IPS-15b (cell line): Measurements from ENCODE around the gene IGSF21.

Experiments
- H3K27me3 ChIP-seq: one replicate; pipeline ENCODE4 v1.6.1; 2013; ENCODE audit warnings: low read length; ENCODE audit not compliant: control insufficient read depth, insufficient read depth
- H3K36me3 ChIP-seq: one replicate; pipeline ENCODE4 v1.6.1; 2013; ENCODE audit warnings: low read length; ENCODE audit not compliant: control insufficient read depth, insufficient read depth
- H3K4me1 ChIP-seq: one replicate; pipeline ENCODE4 v1.6.1; 2013; ENCODE audit warnings: mild to moderate bottlenecking, low read length; ENCODE audit not compliant: control insufficient read depth, insufficient read depth
- H3K4me3 ChIP-seq: one replicate; pipeline ENCODE4 v1.5.1; 2013; ENCODE audit warnings: low read depth, low read length
- H3K9ac ChIP-seq: one replicate; pipeline ENCODE4 v1.6.1; 2013; ENCODE audit warnings: low read depth, mild to moderate bottlenecking, low read length
- H3K9me3 ChIP-seq: one replicate; pipeline ENCODE4 v1.6.1; 2013; ENCODE audit warnings: mild to moderate bottlenecking, low read length; ENCODE audit not compliant: control insufficient read depth, insufficient read depth

The IGSF21 gene

GRCh38 chr1:18124977-18125376 is 17.4 kb downstream of the IGSF21 start:
- H3K9ac ChIP-seq = no peak overlapping the region
- no peaks in the 10 kb centered on the region for H3K4me1 ChIP-seq
- no peaks in the 10 kb centered on the region for H3K36me3 ChIP-seq
- no peaks in the 10 kb centered on the region for H3K27me3 ChIP-seq
- H3K4me3 ChIP-seq = no peak overlapping the region
- no peaks in the 10 kb centered on the region for H3K9me3 ChIP-seq

- Histone ChIP-seq H3K4me3 (no peak overlapping the region), H3K27me3 (no peaks in the 10 kb centered on the region), H3K36me3 (no peaks in the 10 kb centered on the region), H3K9ac (no peak overlapping the region), H3K4me1 (no peaks in the 10 kb centered on the region), H3K9me3 (no peaks in the 10 kb centered on the region)
Measured at GRCh38 chr1:18126616-18127015, 19.0 kb downstream of the IGSF21 start.

GRCh38 chr1:18128298-18128697 is 20.7 kb downstream of the IGSF21 start:
- H3K4me3 ChIP-seq = no peak overlapping the region
- H3K36me3 ChIP-seq = no peaks in the 10 kb centered on the region
- H3K27me3 ChIP-seq = no peaks in the 10 kb centered on the region
- H3K9me3 ChIP-seq = no peaks in the 10 kb centered on the region
- no peak overlapping the region for H3K9ac ChIP-seq
- peaks cover 7% of the 10 kb centered on the region for H3K4me1 ChIP-seq

GRCh38 chr1:18130356-18130755 is 22.8 kb downstream of the IGSF21 start:
- Histone ChIP-seq H3K9ac (no peak overlapping the region), H3K36me3 (no peaks in the 10 kb centered on the region), H3K9me3 (no peaks in the 10 kb centered on the region), H3K4me1 (peaks cover 7% of the 10 kb centered on the region), H3K27me3 (no peaks in the 10 kb centered on the region), H3K4me3 (no peak overlapping the region)

- Histone ChIP-seq H3K9ac (no peak overlapping the region), H3K27me3 (no peaks in the 10 kb centered on the region), H3K36me3 (no peaks in the 10 kb centered on the region), H3K9me3 (no peaks in the 10 kb centered on the region), H3K4me3 (no peak overlapping the region), H3K4me1 (peaks cover 7% of the 10 kb centered on the region)
Measured at GRCh38 chr1:18132022-18132710, 24.6 kb downstream of the IGSF21 start.

- Histone ChIP-seq H3K36me3 (no peaks in the 10 kb centered on the region), H3K9ac (no peak overlapping the region), H3K27me3 (no peaks in the 10 kb centered on the region), H3K9me3 (no peaks in the 10 kb centered on the region), H3K4me1 (peaks cover 7% of the 10 kb centered on the region), H3K4me3 (no peak overlapping the region)
Measured at GRCh38 chr1:18132711-18133541, 25.3 kb downstream of the IGSF21 start.

GRCh38 chr1:18134324-18135046 is 26.9 kb downstream of the IGSF21 start:
- H3K9me3 ChIP-seq = no peaks in the 10 kb centered on the region
- H3K27me3 ChIP-seq = no peaks in the 10 kb centered on the region
- peak overlapping the region; percentile 37 for H3K9ac ChIP-seq
- H3K4me1 ChIP-seq = peaks cover 7% of the 10 kb centered on the region
- no peaks in the 10 kb centered on the region for H3K36me3 ChIP-seq
- no peak overlapping the region for H3K4me3 ChIP-seq

- no peaks in the 10 kb centered on the region for H3K36me3 ChIP-seq
- H3K9ac ChIP-seq = no peak overlapping the region
- H3K9me3 ChIP-seq = no peaks in the 10 kb centered on the region
- H3K27me3 ChIP-seq = no peaks in the 10 kb centered on the region
- H3K4me1 ChIP-seq = peaks cover 3% of the 10 kb centered on the region
- H3K4me3 ChIP-seq = no peak overlapping the region
Measured at GRCh38 chr1:18137759-18138345, 30.3 kb downstream of the IGSF21 start.

- Histone ChIP-seq H3K9ac (no peak overlapping the region), H3K27me3 (no peaks in the 10 kb centered on the region)
Measured at GRCh38 chr1:18139198-18139981, 31.8 kb downstream of the IGSF21 start.

GRCh38 chr1:18140411-18140810 is 32.8 kb downstream of the IGSF21 start:
- Histone ChIP-seq H3K4me3 (no peak overlapping the region), H3K27me3 (no peaks in the 10 kb centered on the region), H3K4me1 (no peaks in the 10 kb centered on the region), H3K9me3 (no peaks in the 10 kb centered on the region), H3K9ac (no peak overlapping the region), H3K36me3 (no peaks in the 10 kb centered on the region)

More at GRCh38 chr1:18139198-18139981, 31.8 kb downstream of the IGSF21 start:
- H3K36me3 ChIP-seq = no peaks in the 10 kb centered on the region
- no peaks in the 10 kb centered on the region for H3K9me3 ChIP-seq
- no peak overlapping the region for H3K4me3 ChIP-seq
- no peaks in the 10 kb centered on the region for H3K4me1 ChIP-seq

GRCh38 chr1:18141661-18142060 is 34.1 kb downstream of the IGSF21 start:
- Histone ChIP-seq H3K9me3 (no peaks in the 10 kb centered on the region), H3K36me3 (no peaks in the 10 kb centered on the region), H3K9ac (no peak overlapping the region), H3K27me3 (no peaks in the 10 kb centered on the region), H3K4me3 (no peak overlapping the region), H3K4me1 (no peaks in the 10 kb centered on the region)
